ENCODE data around the gene AKIRIN2.

DNA sequence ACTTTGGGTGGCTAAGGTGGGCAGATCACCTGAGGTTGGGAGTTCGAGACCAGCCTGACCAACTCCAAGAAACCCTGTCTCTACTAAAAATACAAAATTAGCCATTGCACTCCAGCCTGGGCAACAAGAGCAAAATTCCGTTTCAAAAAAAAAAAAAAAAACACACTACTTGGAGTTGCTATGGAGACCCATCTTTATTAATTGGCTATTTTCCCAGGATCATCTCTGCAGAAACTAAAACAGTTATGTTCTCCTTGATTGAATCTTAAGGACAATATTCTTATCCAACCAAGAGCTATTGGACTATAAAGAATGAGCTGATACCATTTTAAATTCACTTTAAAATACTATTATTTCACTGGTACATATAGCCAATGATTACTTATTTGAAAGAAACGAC is 14.7 kb downstream of the AKIRIN2 start:
- TF ChIP-seq EZH2 (IDR thresholded peaks at IDR 0.05; ENCODE audit: borderline replicate concordance, low read depth, low read length, severe bottlenecking) (no peak), MYC (IDR thresholded peaks at IDR 0.05; ENCODE audit: low read depth, low read length) (no peak), POLR2A (IDR thresholded peaks at IDR 0.05; ENCODE audit: low read depth, low read length) (no peak)
- TF ChIP-seq, protein P1, sequence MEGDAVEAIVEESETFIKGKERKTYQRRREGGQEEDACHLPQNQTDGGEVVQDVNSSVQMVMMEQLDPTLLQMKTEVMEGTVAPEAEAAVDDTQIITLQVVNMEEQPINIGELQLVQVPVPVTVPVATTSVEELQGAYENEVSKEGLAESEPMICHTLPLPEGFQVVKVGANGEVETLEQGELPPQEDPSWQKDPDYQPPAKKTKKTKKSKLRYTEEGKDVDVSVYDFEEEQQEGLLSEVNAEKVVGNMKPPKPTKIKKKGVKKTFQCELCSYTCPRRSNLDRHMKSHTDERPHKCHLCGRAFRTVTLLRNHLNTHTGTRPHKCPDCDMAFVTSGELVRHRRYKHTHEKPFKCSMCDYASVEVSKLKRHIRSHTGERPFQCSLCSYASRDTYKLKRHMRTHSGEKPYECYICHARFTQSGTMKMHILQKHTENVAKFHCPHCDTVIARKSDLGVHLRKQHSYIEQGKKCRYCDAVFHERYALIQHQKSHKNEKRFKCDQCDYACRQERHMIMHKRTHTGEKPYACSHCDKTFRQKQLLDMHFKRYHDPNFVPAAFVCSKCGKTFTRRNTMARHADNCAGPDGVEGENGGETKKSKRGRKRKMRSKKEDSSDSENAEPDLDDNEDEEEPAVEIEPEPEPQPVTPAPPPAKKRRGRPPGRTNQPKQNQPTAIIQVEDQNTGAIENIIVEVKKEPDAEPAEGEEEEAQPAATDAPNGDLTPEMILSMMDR (IDR thresholded peaks at IDR 0.05; ENCODE audit: extremely low read depth in 1 of 2, insufficient read depth in 1 of 2, low read depth in 1 of 2, low read length in 2 of 2), result no peak
- TF ChIP-seq, protein P2, sequence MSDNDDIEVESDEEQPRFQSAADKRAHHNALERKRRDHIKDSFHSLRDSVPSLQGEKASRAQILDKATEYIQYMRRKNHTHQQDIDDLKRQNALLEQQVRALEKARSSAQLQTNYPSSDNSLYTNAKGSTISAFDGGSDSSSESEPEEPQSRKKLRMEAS (IDR thresholded peaks at IDR 0.05; ENCODE audit: insufficient read depth, insufficient read length), result no peak

All from endothelial cell of umbilical vein (primary cell).